GM12878 (cell line): ENCODE results near the gene PRRX1. TPM values are rescaled to one million over a fixed set of nuclear protein-coding genes. Genes with fewer than 3 reads are reported as not detected.

Source experiments
- ATAC-seq: fragments of 200-7000 bp; cut with Tn5 transposase; 3 replicates; pipeline ENCODE4 v1.9.1; 2020; ENCODE audit warnings: mild to moderate bottlenecking, moderate library complexity
- BruUV-seq: library from RNA; stranded (reverse); fragments of 400-500 nt; replicated peaks from 2 replicates; lab custom pipeline; 2021; lab: Mats Ljungman, UMichigan
- CTCF ChIA-PET: fragments of 300-600 bp; sonication (Branson Sonifier 250); formaldehyde crosslinking; extraction: SDS; loops from one replicate; lab custom pipeline; 2021; ENCODE audit warnings: inconsistent platforms; lab: Yijun Ruan, JAX
- POLR2A ChIA-PET: fragments of 350-600 bp; formaldehyde crosslinking; extraction: SDS; loops from one replicate; lab custom pipeline; 2021; ENCODE audit warnings: inconsistent platforms; lab: Charles Lee
- RAD21 ChIA-PET: fragments of 300-600 bp; sonication (Branson Sonifier 250); formaldehyde crosslinking; loops from one replicate; lab custom pipeline; 2023; ENCODE audit warnings: antibody characterized with exemption; ENCODE audit not compliant: unreplicated experiment; lab: Charles Lee
- SMC1A ChIA-PET: fragments of 300-600 bp; sonication (Branson Sonifier 250); formaldehyde crosslinking; loops from one replicate; lab custom pipeline; 2023; ENCODE audit not compliant: unreplicated experiment, uncharacterized antibody; lab: Charles Lee
- DNase-seq: peaks from one replicate; pipeline ENCODE4 v3.0.0-alpha.2; 2011; ENCODE audit warnings: low read depth, low spot score
- FAIRE-seq: peaks from 3 replicates; lab custom pipeline; 2011; peaks lifted over from hg19 to GRCh38; lab: Jason Lieb, UNC
- H2AFZ ChIP-seq: 2 replicates; pipeline ENCODE4 v1.6.0; 2011; ENCODE audit warnings: low read depth, low read length, control low read depth; ENCODE audit not compliant: control insufficient read depth
- H3K27ac ChIP-seq: 2 replicates; pipeline ENCODE4 v1.5.1; 2011; ENCODE audit warnings: control low read depth; ENCODE audit not compliant: control insufficient read depth, insufficient read depth
- H3K27me3 ChIP-seq, 2 experiments: replicated peaks in 1 of 2; 2 replicates each; pipeline versions ENCODE4 v1.6.0 to v1.6.1; 2011; ENCODE audit warnings: low read length in 1 of 2; ENCODE audit not compliant: control insufficient read depth in 2 of 2, insufficient read depth in 2 of 2
- H3K36me3 ChIP-seq, 2 experiments: 2 replicates each; pipeline ENCODE4 v1.5.1; 2011; ENCODE audit warnings: low read length in 1 of 2; ENCODE audit not compliant: control insufficient read depth in 2 of 2, insufficient read depth in 2 of 2
- H3K4me1 ChIP-seq: 2 replicates; pipeline ENCODE4 v1.6.1; 2011; ENCODE audit warnings: mild to moderate bottlenecking, low read length, moderate library complexity, mixed read lengths; ENCODE audit not compliant: control insufficient read depth, insufficient read depth
- H3K4me2 ChIP-seq: 2 replicates; pipeline ENCODE4 v1.6.0; 2011; ENCODE audit warnings: control low read depth; ENCODE audit not compliant: control insufficient read depth, insufficient read depth
- H3K4me3 ChIP-seq: fragments of 200-600 bp; sonication (generic); 2 replicates; pipeline ENCODE4 v1.5.1; 2016
- H3K79me2 ChIP-seq: 2 replicates; pipeline ENCODE4 v1.6.0; 2011; ENCODE audit warnings: low read length; ENCODE audit not compliant: control insufficient read depth, insufficient read depth
- H3K9ac ChIP-seq: 2 replicates; pipeline ENCODE4 v1.8.0; 2011; ENCODE audit warnings: low read length, control low read depth, mixed read lengths; ENCODE audit not compliant: control insufficient read depth, insufficient read depth
- H3K9me3 ChIP-seq: replicated peaks from 3 replicates; pipeline ENCODE4 v1.5.1; 2011; ENCODE audit warnings: mild to moderate bottlenecking, low read length; ENCODE audit not compliant: control insufficient read depth, insufficient read depth
- H4K20me1 ChIP-seq: 2 replicates; pipeline ENCODE4 v1.6.0; 2011; ENCODE audit not compliant: control insufficient read depth, insufficient read depth
- BCLAF1 ChIP-seq: fragments of 450-650 bp; IDR thresholded peaks from 2 replicates; pipeline ENCODE4 v1.6.1; 2017; ENCODE audit warnings: antibody characterized with exemption, mild to moderate bottlenecking, moderate library complexity
- BRCA1 ChIP-seq: IDR thresholded peaks from 2 replicates; pipeline ENCODE4 v1.6.1; 2011; ENCODE audit warnings: low read depth, low read length, improper control_type of control experiment
- HDGF ChIP-seq: fragments of 450-650 bp; IDR thresholded peaks from 2 replicates; pipeline ENCODE4 v1.6.1; 2016; ENCODE audit warnings: antibody characterized with exemption
- NBN ChIP-seq: fragments of 450-650 bp; IDR thresholded peaks from 2 replicates; pipeline ENCODE4 v1.6.1; 2016
- POU2F2 ChIP-seq: IDR thresholded peaks from 3 replicates; pipeline ENCODE4 v1.6.1; 2011; ENCODE audit warnings: low read depth, mild to moderate bottlenecking, low read length, borderline replicate concordance
- SMC3 ChIP-seq: IDR thresholded peaks from 2 replicates; pipeline ENCODE4 v1.6.1; 2011; ENCODE audit warnings: low read length, improper control_type of control experiment, borderline replicate concordance
- YBX1 ChIP-seq: fragments of 450-650 bp; IDR thresholded peaks from 2 replicates; pipeline ENCODE4 v1.6.1; 2016; ENCODE audit warnings: antibody characterized with exemption
- in situ Hi-C: fragments of 300-500 bp; cut with MboI; formaldehyde crosslinking; loops from 9 replicates; pipeline ENCODE4 v1.14.3; 2018; ENCODE audit warnings: mixed read lengths
- intact Hi-C: fragments of 100-400 bp; cut with micrococcal nuclease; formaldehyde crosslinking; loops from one replicate; pipeline ENCODE4 v1.14.2; 2022; ENCODE audit not compliant: unreplicated experiment
- polyA plus RNA-seq, 11 experiments: library from polyadenylated mRNA; depleted of rRNA in 4 of 11; unstranded in 6 of 11; stranded (reverse) in 5 of 11; fragments of >200 nt; fragmentation: Nextera tagmentation in 4 of 11; fragmentation: Illumina TruSeq in 1 of 11; extraction: Ambion mirVana in 4 of 11; extraction: Trizol in 1 of 11; gene quantifications; 1 replicate in 1 of 11; 2 replicates in 10 of 11; pipeline versions ENCODE4 v1.2.1 to v1.2.3, GENCODE V29; 2011 to 2016; ENCODE audit warnings: inconsistent platforms in 2 of 11, missing spikeins in 2 of 11, low read depth in 1 of 11
- total RNA-seq, 4 experiments: library from RNA; depleted of rRNA in 3 of 4; stranded (reverse); fragments of >200 nt in 3 of 4; fragmentation: Illumina TruSeq in 1 of 4; extraction: Trizol in 1 of 4; gene quantifications; 2 replicates each; pipeline versions ENCODE4 v1.2.1 to v1.2.3, GENCODE V29; 2013 to 2021

PRRX1 gene
- total and polyA plus RNA-seq, 10 of the 15 experiments (the other 5 are each of a cell fraction or from before 2014, with no cell fraction given) = 0.42 to 64.6 (median 1.5) TPM

DNA sequence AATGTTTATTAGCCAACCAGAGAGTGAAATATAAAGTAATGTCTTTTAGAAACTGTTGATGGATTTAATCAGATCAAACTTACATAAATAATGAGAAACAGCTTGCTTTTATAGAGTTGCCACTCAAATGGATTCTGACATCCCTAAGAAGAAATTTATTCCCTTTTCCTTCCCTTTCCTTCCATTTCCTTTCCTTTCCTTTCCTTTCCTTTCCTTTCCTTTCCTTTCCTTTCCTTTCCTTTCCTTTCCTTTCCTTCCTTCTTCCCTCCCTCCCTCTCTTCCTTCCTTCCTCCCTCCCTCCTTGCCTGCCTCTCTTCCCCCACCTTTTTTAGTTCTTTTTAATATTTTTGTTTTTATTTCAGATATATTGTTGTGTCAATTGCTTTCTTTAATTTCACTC is 27.3 kb downstream of the PRRX1 start:
- no peak for FAIRE-seq
- Histone ChIP-seq H3K4me2 (no peak overlapping the region), H3K27me3 (no peaks in the 10 kb centered on the region), H2AFZ (no peak overlapping the region), H4K20me1 (no peaks in the 10 kb centered on the region), H3K4me1 (no peaks in the 10 kb centered on the region), H3K27ac (no peak overlapping the region), H3K4me3 (no peak overlapping the region), H3K36me3 (no peaks in the 10 kb centered on the region), H3K9me3 (no peaks in the 10 kb centered on the region), H3K9ac (no peak overlapping the region), H3K79me2 (no peaks in the 10 kb centered on the region)
- intact Hi-C loops = no loop called here
- no peak for ATAC-seq
- ChIA-PET RAD21 (interaction anchor here (1.2 to 7.0 kb wide), 5 partner anchors 17 to 776 kb away, joined by 3 to 71 read pairs (median 6); no protein-coding TSS in a partner anchor), SMC1A (interaction anchor here (0.9 to 8.2 kb wide), 10 partner anchors 9 to 237 kb away, joined by 3 to 128 read pairs (median 18); no protein-coding TSS in a partner anchor), CTCF (interaction anchor here (0.8 to 8.7 kb wide), 12 partner anchors 17 to 746 kb away, joined by 3 to 152 read pairs (median 12); partner anchors contain the start of gene FMO4), POLR2A (interaction anchor here (1.1 kb wide), 1 partner anchor 14 kb away, joined by 3 read pairs; no protein-coding TSS in a partner anchor)
- TF ChIP-seq BRCA1 (no peak), NBN (0 out of 2 replicates have a peak, but pooled peaks have one; percentile 34), HDGF (0 out of 2 replicates have a peak, but pooled peaks have one; percentile 55), SMC3 (no peak), POU2F2 (no peak), BCLAF1 (no peak), YBX1 (peak; percentile 17; the same call in 1 of the 2 replicates)
- BruUV-seq = no TSS peak
- DNase-seq = no peak
- in situ Hi-C loops = loop anchor here (5.0 kb wide), 1 partner anchor 191 kb away; no protein-coding TSS in a partner anchor
